Uterus (tissue), 4 donors: ENCODE measurements around the gene SRGAP1. TPM values are rescaled to one million over a fixed set of nuclear protein-coding genes. Genes with fewer than 3 reads are reported as not detected.

Experiments used
- DNase-seq, 2 donors: peaks; one replicate each; pipeline ENCODE4 v3.0.0-alpha.2; 2019 to 2020
- H3K27ac ChIP-seq, 2 donors: fragments of 200-600 bp; sonication (generic); 1 replicate in 1 of 2; 2 replicates in 1 of 2; pipeline ENCODE4 v1.5.1; 2016 to 2018
- H3K27me3 ChIP-seq, 2 donors: fragments of 200-600 bp; sonication (generic); one replicate each; pipeline ENCODE4 v1.5.1; 2018 to 2019; ENCODE audit warnings: control low read depth in 1 of 2
- H3K36me3 ChIP-seq, 2 donors: fragments of 200-600 bp; sonication (generic); one replicate each; pipeline ENCODE4 v1.5.1; 2019; ENCODE audit warnings: control low read depth in 1 of 2
- H3K4me1 ChIP-seq, 2 donors: fragments of 200-600 bp; sonication (generic); one replicate each; pipeline ENCODE4 v1.5.1; 2018 to 2019; ENCODE audit warnings: control low read depth in 1 of 2
- H3K4me3 ChIP-seq, 2 donors: fragments of 200-600 bp; sonication (generic); 1 replicate in 1 of 2; 2 replicates in 1 of 2; pipeline ENCODE4 v1.5.1; 2018 to 2019; ENCODE audit warnings: mild to moderate bottlenecking in 1 of 2
- H3K9me3 ChIP-seq, 2 donors: fragments of 200-600 bp; sonication (generic); one replicate each; pipeline ENCODE4 v1.5.1; 2019; ENCODE audit warnings: control low read depth in 1 of 2
- CTCF ChIP-seq, 4 experiments: fragments of 200-600 bp in 2 of 4; fragments of 450-650 bp in 2 of 4; sonication (generic) in 2 of 4; IDR thresholded peaks; one replicate each; pipeline ENCODE4 v1.5.1; 2016 to 2019; ENCODE audit warnings: antibody characterized with exemption in 4 of 4, mild to moderate bottlenecking in 2 of 4, moderate library complexity in 1 of 4
- POLR2A ChIP-seq, 2 donors: fragments of 450-650 bp; IDR thresholded peaks; one replicate each; pipeline ENCODE4 v1.6.1; 2016; ENCODE audit warnings: antibody characterized with exemption in 2 of 2, mild to moderate bottlenecking in 1 of 2, moderate library complexity in 1 of 2
- intact Hi-C: fragments of 100-400 bp; cut with DNase I; formaldehyde crosslinking; loops from one replicate; pipeline ENCODE4 v1.15.1; 2023; ENCODE audit warnings: low total_unique reads
- total RNA-seq, 4 donors: library from RNA; depleted of rRNA in 3 of 4; stranded (reverse); fragments of >200 nt in 3 of 4; gene quantifications; one replicate each; pipeline versions ENCODE4 v1.1.0 to v1.2.4, GENCODE V29; 2014 to 2023
- donor health status: DM: yes; HTN: yes; CAD: no.

Gene SRGAP1
- total RNA-seq, 4 donors from 2014 or later = 10.0 to 23.0 (median 14.8) TPM

- Histone ChIP-seq H3K4me3 (no peak overlapping the region), H3K27me3 (no peaks in the 10 kb centered on the region), H3K27ac (no peak overlapping the region), H3K4me1 (no peaks in the 10 kb centered on the region), H3K9me3 (no peaks in the 10 kb centered on the region), H3K36me3 (no peaks in the 10 kb centered on the region)
- intact Hi-C loops = no loop called here
- no peak for TF ChIP-seq POLR2A (IDR thresholded peaks at IDR 0.05)
- TF ChIP-seq CTCF (IDR thresholded peaks at IDR 0.05) = no peak
- no peak for DNase-seq
These were observed 277.7 kb downstream of the SRGAP1 start for GRCh38 chr12:64122154-64122553.

- Histone ChIP-seq H3K27me3 (no peaks in the 10 kb centered on the region), H3K4me3 (no peak overlapping the region), H3K4me1 (no peaks in the 10 kb centered on the region), H3K27ac (no peak overlapping the region), H3K9me3 (no peaks in the 10 kb centered on the region), H3K36me3 (no peaks in the 10 kb centered on the region)
- TF ChIP-seq CTCF (IDR thresholded peaks at IDR 0.05) = no peak
- intact Hi-C loops = no loop called here
- no peak for DNase-seq
These were observed 278.5 kb downstream of the SRGAP1 start for GRCh38 chr12:64122995-64123394.

- Histone ChIP-seq H3K36me3 (no peaks in the 10 kb centered on the region), H3K4me1 (no peaks in the 10 kb centered on the region), H3K4me3 (no peak overlapping the region), H3K27ac (no peak overlapping the region), H3K27me3 (no peaks in the 10 kb centered on the region), H3K9me3 (no peaks in the 10 kb centered on the region)
- TF ChIP-seq POLR2A (IDR thresholded peaks at IDR 0.05) (no peak), CTCF (IDR thresholded peaks at IDR 0.05) (no peak)
- DNase-seq = no peak
- intact Hi-C loops = no loop called here
These were observed 278.9 kb downstream of the SRGAP1 start for GRCh38 chr12:64123448-64123847.

GRCh38 chr12:64124511-64125197, 280.2 kb downstream of the SRGAP1 start:
- H3K4me1 ChIP-seq = no peaks in the 10 kb centered on the region
- intact Hi-C loops = no loop called here
- no peak overlapping the region for H3K4me3 ChIP-seq
- TF ChIP-seq POLR2A (IDR thresholded peaks at IDR 0.05) = no peak
- TF ChIP-seq CTCF (IDR thresholded peaks at IDR 0.05) = no peak
- H3K27me3 ChIP-seq = no peaks in the 10 kb centered on the region
- no peaks in the 10 kb centered on the region for H3K9me3 ChIP-seq
- no peaks in the 10 kb centered on the region for H3K36me3 ChIP-seq
- H3K27ac ChIP-seq = no peak overlapping the region
- no peak for DNase-seq

- H3K36me3 ChIP-seq = no peaks in the 10 kb centered on the region
- intact Hi-C loops = no loop called here
- H3K4me3 ChIP-seq = no peak overlapping the region
- no peak overlapping the region for H3K27ac ChIP-seq
- no peak for DNase-seq
- H3K27me3 ChIP-seq = no peaks in the 10 kb centered on the region
- no peaks in the 10 kb centered on the region for H3K9me3 ChIP-seq
- no peaks in the 10 kb centered on the region for H3K4me1 ChIP-seq
- no peak for TF ChIP-seq POLR2A (IDR thresholded peaks at IDR 0.05)
These were observed 281.4 kb downstream of the SRGAP1 start for GRCh38 chr12:64125913-64126312.

- TF ChIP-seq CTCF (IDR thresholded peaks at IDR 0.05) (no peak), POLR2A (IDR thresholded peaks at IDR 0.05) (no peak)
- Histone ChIP-seq H3K4me1 (no peaks in the 10 kb centered on the region), H3K9me3 (no peaks in the 10 kb centered on the region), H3K27ac (no peak overlapping the region), H3K4me3 (no peak overlapping the region), H3K36me3 (no peaks in the 10 kb centered on the region), H3K27me3 (no peaks in the 10 kb centered on the region)
- intact Hi-C loops = no loop called here
- no peak for DNase-seq
These were observed 283.3 kb downstream of the SRGAP1 start for GRCh38 chr12:64127811-64128210.
